NCI-H1930 (cell line): ENCODE results near the gene TES.
"Not testable (repeated sequence)": the region's sequence is repeated elsewhere in the genome, so short reads cannot be mapped to it uniquely, and the experiment has no call there.

ENCODE experiments used
- DNase-seq, 2 experiments: peaks; one replicate each; lab custom pipeline; 2025; lab: John Stamatoyannopoulos, UW

The TES gene

GRCh38 chr7:116284390-116284789 is 74.1 kb downstream of the TES start:
- DNase-seq: no peak

DNA sequence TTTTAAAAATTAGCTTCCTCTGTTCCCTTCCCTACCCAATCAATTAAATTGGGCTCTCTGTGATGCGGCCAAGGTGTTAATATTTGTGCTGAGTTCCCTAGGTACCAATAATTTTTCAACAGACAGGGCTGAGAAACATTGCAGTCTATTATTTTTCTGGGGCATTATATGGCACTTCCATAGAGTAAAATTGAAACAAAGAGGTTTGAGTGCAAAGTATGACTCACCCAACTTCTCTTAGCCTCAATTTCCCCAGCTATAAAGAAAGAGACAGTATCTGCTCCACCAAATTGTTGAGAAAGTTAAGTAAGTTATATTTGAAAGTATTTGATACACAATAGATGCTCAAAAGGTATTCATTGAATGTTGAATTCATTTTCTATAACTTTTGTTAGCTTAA is 74.9 kb downstream of the TES start:
- no peak for DNase-seq

DNA sequence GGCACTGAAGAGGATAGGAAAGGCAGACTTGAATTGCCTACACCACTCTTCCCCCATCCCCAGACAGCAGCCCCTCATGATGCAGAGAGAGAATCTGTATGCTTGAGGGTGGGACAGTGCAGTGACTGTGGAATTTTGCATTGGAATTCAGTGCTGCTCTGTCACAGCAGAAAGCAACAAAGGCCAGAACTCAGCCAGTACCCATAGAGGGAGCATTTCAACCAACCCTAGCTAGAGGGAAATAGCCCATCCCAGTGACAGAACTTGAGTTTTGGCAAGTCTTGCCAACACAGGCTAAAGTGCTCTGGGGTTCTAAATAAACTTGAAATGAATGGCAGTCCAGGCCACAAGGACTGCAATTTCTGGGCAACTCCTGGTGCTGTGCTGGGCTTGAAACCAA is 80.4 kb downstream of the TES start:
- DNase-seq: no peak

DNA sequence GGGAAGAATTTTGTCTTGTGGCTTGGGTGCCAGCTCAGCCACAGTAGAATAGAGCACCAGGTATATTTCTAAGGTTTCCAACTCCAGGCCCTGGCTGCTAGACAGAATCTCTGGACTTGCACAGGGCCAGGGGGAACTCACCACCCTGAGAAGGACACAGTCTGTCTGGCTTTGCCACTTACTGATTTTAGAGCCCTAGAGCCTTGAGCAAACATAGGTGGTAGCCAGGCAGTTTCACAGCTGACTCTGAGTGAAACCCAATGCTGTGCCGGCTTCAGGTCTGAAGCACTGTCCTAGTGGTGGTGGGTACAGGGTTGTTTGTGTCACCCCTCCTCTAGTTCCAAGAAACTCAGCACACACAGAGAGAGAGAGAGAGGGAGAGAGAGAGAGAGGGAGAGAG is 81.6 kb downstream of the TES start:
- no peak for DNase-seq

DNA sequence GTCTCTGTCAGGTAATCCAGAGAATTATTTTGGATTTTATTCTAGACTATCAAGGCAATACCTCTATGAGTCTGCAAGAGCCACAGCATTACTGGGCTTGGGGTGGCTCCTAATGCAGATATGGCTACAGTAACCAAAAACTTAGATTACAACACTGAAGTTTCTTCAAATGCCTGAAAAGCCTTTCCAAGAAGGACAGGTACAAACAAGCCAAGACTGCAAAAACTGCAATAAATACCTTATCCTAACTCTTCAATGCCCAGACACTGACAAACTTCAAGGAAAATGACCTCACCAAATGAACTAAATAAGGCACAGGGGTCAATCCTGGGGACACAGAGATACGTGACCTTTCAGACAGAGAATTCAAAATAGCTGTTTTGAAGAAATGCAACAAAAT is 82.0 kb downstream of the TES start:
- DNase-seq: no peak

GRCh38 chr7:116293139-116293538 is 82.8 kb downstream of the TES start:
- no peak for DNase-seq

DNA sequence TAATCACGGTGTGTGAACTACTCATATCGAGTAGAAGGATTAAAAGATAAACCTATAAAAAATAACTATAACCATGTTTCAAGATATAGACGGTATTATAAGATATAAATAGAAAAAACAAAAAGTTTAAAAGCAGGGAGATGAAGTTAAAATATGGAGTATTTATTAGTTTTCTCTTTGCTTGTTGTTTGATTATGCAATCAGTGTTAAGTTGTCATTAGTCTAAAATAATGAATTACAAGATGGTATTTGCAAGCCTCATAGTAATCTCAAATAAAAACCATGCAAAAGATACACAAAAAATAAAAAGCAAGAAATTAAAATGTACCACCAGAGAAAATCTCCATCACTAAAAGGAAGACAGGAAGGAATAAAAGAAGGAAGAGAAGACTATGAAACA is 83.3 kb downstream of the TES start:
- DNase-seq: no peak

GRCh38 chr7:116295903-116296302 is 85.6 kb downstream of the TES start:
- DNase-seq: not testable (repeated sequence)

DNA sequence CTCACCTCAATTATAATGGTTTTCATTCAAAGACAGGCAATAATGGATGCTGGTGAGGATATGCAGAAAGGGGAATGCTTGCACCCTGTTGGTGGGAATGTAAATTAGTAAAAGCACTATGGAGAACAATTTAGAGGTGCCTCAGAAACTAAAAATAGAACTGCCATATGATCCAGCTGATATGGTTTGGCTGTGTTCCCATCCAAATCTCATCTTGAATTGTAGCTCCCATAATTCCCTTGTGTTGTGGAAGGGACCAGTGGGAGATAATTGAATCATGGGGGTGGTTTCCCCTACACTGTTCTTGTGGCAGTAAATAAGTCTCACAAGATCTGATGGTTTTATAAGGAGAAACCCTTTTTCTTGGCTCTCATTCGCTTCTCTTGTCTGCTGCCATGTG is 87.7 kb downstream of the TES start:
- DNase-seq: no peak

DNA sequence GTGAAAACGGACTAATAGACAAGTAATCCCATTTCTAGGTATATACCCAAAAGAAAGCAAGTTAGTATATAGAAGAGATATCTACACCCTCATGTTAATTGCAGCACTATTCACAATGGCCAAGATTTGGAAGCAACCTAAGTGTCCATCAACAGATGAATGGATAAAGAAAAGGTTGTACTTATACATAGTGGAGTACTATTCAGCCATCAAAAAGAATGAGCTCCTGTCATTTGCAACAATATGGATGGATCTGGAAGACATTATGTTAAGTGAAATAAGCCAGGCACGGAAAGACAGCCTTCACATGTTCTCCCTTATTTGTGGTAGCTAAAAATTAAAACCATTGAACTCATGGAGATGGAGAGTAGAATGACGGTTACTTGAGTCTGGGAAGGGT is 88.2 kb downstream of the TES start:
- DNase-seq: no peak

DNA sequence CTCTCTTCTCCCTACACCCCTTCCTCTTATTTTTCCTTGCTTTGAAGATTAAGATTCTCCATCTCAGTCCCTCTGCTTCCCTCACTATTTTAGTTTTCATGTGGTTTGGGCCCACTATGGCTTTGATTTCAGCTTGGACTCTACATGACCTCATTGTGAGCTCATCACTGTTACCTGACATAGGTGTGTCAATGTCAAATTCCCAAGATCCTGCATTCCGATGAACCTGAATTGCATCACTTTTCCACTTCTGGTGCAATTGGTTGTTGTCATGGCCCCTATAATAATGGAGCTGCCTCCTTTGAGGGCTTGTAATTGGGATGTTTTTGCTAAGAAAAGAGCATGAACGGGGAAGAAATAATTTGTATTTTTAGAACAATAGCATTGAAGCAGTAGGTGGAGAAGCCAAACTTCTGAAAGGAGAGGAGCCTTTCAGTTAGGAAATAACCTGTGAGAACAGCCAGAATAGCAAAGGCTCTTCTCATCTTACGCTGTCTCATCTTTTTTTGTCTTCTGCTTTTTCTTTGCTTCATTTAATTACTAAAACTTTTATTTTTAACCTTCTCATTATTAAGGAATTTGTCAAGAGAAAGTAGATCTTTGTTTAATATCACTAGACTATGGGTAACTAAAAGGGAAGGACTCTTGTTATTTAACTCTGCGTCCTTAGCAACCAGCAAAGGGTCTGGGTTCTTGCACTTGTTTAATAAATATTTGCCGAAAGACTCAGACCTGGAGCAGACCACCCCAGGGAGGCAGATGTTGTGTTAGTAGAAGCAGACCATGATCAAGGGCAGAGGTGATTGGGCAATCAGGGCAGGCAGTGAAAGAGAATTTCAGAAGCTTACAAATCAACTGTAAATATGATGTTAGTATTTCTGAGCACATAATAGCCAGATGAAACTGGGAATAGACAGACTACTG is 95.4 kb downstream of the TES start:
- DNase-seq: no peak

GRCh38 chr7:116306409-116307048 is 96.2 kb downstream of the TES start:
- no peak for DNase-seq

DNA sequence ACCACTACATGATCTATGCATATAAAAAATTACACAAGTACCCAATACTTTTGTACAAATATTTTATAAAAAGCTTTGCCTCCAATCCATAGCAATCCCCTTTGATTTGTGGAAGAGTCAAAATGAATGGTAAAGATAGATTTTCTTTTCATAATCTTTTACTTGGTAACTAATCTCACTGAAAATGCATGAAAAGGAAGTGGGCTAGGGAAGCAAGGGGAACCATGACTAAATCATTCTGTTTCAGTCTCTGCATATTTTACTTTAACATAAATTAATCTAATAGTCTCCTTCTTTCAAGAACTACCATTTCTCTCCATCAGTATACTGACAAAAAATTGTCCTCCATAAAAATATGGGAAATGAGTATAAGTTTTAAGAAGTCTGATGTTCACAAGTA is 96.9 kb downstream of the TES start:
- DNase-seq: no peak
